Liver (tissue), 3 donors: ENCODE results near the gene SPINK6.

Source experiments
- EGR1 ChIP-seq, 2 donors: IDR thresholded peaks; 2 replicates each; pipeline ENCODE4 v1.6.1; 2016 to 2018; ENCODE audit warnings: antibody characterized with exemption in 2 of 2, low read depth in 2 of 2
- GABPA ChIP-seq, 2 donors: IDR thresholded peaks in 1 of 2; conservative IDR thresholded peaks in 1 of 2; 2 replicates each; pipeline ENCODE4 v1.6.1; 2016; ENCODE audit warnings: antibody characterized with exemption in 2 of 2, mild to moderate bottlenecking in 1 of 2, moderate library complexity in 1 of 2
- NR2F2 ChIP-seq: IDR thresholded peaks from 2 replicates; pipeline ENCODE4 v1.6.1; 2016; ENCODE audit warnings: antibody characterized with exemption
- TAF1 ChIP-seq: conservative IDR thresholded peaks from 2 replicates; pipeline ENCODE4 v1.6.1; 2016; ENCODE audit warnings: antibody characterized with exemption, mild to moderate bottlenecking
- TF ChIP-seq, protein P1 (sequence below): IDR thresholded peaks from 2 replicates; pipeline ENCODE4 v1.6.1; 2016; ENCODE audit warnings: antibody characterized with exemption, mild to moderate bottlenecking
- TF ChIP-seq, protein P2 (sequence below): fragments of 150-350 bp; IDR thresholded peaks from 2 replicates; pipeline ENCODE4 v1.5.1; 2017; ENCODE audit warnings: improper control_type of control experiment, low read depth, low read length; ENCODE audit not compliant: missing input control
- TF ChIP-seq, protein P3 (sequence below): IDR thresholded peaks from 2 replicates; pipeline ENCODE4 v1.6.1; 2016; ENCODE audit warnings: antibody characterized with exemption
- TF ChIP-seq, protein P4 (sequence below): IDR thresholded peaks from 2 replicates; pipeline ENCODE4 v1.6.1; 2016; ENCODE audit warnings: antibody characterized with exemption
- donor health status: healthy.
- donor health status: healthy.

DNA sequence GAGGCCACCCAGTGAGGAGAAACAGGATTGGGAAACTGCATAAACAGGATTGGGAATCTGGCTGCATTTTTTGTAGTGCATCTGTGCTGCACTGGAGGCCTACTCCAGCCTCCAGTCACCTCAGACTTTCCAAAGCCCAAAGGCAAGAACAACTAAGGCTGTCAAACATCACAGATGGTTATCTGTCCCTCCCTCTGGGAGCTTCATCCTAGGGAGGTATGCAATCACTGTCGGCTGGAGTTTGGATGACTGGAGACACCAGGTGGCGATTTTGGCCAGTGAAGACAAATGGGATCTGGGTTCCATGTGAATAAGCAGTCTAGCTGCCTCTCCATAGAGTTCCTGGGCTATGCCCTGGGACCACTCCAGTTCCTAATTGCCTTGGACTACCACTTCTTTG lies 56.4 kb downstream of the SPINK6 start:
- TF ChIP-seq, protein P1, sequence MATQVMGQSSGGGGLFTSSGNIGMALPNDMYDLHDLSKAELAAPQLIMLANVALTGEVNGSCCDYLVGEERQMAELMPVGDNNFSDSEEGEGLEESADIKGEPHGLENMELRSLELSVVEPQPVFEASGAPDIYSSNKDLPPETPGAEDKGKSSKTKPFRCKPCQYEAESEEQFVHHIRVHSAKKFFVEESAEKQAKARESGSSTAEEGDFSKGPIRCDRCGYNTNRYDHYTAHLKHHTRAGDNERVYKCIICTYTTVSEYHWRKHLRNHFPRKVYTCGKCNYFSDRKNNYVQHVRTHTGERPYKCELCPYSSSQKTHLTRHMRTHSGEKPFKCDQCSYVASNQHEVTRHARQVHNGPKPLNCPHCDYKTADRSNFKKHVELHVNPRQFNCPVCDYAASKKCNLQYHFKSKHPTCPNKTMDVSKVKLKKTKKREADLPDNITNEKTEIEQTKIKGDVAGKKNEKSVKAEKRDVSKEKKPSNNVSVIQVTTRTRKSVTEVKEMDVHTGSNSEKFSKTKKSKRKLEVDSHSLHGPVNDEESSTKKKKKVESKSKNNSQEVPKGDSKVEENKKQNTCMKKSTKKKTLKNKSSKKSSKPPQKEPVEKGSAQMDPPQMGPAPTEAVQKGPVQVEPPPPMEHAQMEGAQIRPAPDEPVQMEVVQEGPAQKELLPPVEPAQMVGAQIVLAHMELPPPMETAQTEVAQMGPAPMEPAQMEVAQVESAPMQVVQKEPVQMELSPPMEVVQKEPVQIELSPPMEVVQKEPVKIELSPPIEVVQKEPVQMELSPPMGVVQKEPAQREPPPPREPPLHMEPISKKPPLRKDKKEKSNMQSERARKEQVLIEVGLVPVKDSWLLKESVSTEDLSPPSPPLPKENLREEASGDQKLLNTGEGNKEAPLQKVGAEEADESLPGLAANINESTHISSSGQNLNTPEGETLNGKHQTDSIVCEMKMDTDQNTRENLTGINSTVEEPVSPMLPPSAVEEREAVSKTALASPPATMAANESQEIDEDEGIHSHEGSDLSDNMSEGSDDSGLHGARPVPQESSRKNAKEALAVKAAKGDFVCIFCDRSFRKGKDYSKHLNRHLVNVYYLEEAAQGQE, result no peak
- TF ChIP-seq NR2F2 (no peak), TAF1 (no peak), EGR1 (IDR thresholded peaks at IDR 0.05; ENCODE audit: low read depth in 2 of 2) (no peak), GABPA (IDR thresholded peaks at IDR 0.05 in 1 of 2, conservative IDR thresholded peaks at IDR 0.05 in 1 of 2) (no peak)
- TF ChIP-seq, protein P2, sequence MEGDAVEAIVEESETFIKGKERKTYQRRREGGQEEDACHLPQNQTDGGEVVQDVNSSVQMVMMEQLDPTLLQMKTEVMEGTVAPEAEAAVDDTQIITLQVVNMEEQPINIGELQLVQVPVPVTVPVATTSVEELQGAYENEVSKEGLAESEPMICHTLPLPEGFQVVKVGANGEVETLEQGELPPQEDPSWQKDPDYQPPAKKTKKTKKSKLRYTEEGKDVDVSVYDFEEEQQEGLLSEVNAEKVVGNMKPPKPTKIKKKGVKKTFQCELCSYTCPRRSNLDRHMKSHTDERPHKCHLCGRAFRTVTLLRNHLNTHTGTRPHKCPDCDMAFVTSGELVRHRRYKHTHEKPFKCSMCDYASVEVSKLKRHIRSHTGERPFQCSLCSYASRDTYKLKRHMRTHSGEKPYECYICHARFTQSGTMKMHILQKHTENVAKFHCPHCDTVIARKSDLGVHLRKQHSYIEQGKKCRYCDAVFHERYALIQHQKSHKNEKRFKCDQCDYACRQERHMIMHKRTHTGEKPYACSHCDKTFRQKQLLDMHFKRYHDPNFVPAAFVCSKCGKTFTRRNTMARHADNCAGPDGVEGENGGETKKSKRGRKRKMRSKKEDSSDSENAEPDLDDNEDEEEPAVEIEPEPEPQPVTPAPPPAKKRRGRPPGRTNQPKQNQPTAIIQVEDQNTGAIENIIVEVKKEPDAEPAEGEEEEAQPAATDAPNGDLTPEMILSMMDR, result no peak
- TF ChIP-seq, protein P3, sequence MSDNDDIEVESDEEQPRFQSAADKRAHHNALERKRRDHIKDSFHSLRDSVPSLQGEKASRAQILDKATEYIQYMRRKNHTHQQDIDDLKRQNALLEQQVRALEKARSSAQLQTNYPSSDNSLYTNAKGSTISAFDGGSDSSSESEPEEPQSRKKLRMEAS, result no peak
- TF ChIP-seq, protein P4, sequence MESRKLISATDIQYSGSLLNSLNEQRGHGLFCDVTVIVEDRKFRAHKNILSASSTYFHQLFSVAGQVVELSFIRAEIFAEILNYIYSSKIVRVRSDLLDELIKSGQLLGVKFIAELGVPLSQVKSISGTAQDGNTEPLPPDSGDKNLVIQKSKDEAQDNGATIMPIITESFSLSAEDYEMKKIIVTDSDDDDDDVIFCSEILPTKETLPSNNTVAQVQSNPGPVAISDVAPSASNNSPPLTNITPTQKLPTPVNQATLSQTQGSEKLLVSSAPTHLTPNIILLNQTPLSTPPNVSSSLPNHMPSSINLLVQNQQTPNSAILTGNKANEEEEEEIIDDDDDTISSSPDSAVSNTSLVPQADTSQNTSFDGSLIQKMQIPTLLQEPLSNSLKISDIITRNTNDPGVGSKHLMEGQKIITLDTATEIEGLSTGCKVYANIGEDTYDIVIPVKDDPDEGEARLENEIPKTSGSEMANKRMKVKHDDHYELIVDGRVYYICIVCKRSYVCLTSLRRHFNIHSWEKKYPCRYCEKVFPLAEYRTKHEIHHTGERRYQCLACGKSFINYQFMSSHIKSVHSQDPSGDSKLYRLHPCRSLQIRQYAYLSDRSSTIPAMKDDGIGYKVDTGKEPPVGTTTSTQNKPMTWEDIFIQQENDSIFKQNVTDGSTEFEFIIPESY, result no peak
